ENCODE results near the gene PTBP3.

GRCh38 chr9:112360047-112360804 lies 26.8 kb upstream of the PTBP3 start:
- TF ChIP-seq POLR2A (IDR thresholded peaks at IDR 0.05; ENCODE audit: low read depth), result no peak
- TF ChIP-seq, protein P1, sequence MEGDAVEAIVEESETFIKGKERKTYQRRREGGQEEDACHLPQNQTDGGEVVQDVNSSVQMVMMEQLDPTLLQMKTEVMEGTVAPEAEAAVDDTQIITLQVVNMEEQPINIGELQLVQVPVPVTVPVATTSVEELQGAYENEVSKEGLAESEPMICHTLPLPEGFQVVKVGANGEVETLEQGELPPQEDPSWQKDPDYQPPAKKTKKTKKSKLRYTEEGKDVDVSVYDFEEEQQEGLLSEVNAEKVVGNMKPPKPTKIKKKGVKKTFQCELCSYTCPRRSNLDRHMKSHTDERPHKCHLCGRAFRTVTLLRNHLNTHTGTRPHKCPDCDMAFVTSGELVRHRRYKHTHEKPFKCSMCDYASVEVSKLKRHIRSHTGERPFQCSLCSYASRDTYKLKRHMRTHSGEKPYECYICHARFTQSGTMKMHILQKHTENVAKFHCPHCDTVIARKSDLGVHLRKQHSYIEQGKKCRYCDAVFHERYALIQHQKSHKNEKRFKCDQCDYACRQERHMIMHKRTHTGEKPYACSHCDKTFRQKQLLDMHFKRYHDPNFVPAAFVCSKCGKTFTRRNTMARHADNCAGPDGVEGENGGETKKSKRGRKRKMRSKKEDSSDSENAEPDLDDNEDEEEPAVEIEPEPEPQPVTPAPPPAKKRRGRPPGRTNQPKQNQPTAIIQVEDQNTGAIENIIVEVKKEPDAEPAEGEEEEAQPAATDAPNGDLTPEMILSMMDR (IDR thresholded peaks at IDR 0.05), result no peak

Measured in esophagus muscularis mucosa (tissue), 3 donors.